Stomach (tissue), 9 donors: Measurements from ENCODE around the gene HIVEP1. TPM values are rescaled to one million over a fixed set of nuclear protein-coding genes. Genes with fewer than 3 reads are reported as not detected.

Source experiments
- DNase-seq, 2 donors: peaks; one replicate each; pipeline versions ENCODE4 v3.0.0 to v3.0.0-alpha.2; 2013 to 2019
- H3K27ac ChIP-seq, 5 donors: fragments of 200-600 bp in 4 of 5; sonication (generic) in 4 of 5; one replicate each; pipeline ENCODE4 v1.5.1; 2013 to 2019; ENCODE audit warnings: mild to moderate bottlenecking in 1 of 5, moderate library complexity in 1 of 5
- H3K27me3 ChIP-seq, 3 donors: fragments of 200-600 bp; sonication (generic); one replicate each; pipeline ENCODE4 v1.5.1; 2017 to 2019; ENCODE audit warnings: mixed run types in 1 of 3
- H3K36me3 ChIP-seq, 4 donors: fragments of 200-600 bp; sonication (generic); 1 replicate in 3 of 4; 2 replicates in 1 of 4; pipeline ENCODE4 v1.5.1; 2016 to 2019
- H3K4me1 ChIP-seq, 4 donors: fragments of 200-600 bp; sonication (generic); one replicate each; pipeline ENCODE4 v1.5.1; 2016 to 2019
- H3K4me3 ChIP-seq, 4 donors: fragments of 200-600 bp; sonication (generic) in 3 of 4; one replicate each; pipeline ENCODE4 v1.5.1; 2016 to 2019; ENCODE audit warnings: mild to moderate bottlenecking in 1 of 4
- H3K9me3 ChIP-seq, 4 donors: fragments of 200-600 bp; sonication (generic); one replicate each; pipeline ENCODE4 v1.5.1; 2016 to 2019
- CTCF ChIP-seq, 7 experiments: fragments of 450-650 bp in 4 of 7; fragments of 200-600 bp in 3 of 7; sonication (generic) in 3 of 7; IDR thresholded peaks; one replicate each; pipeline ENCODE4 v1.5.1; 2016 to 2019; ENCODE audit warnings: antibody characterized with exemption in 7 of 7, control low read depth in 2 of 7, mild to moderate bottlenecking in 1 of 7
- EP300 ChIP-seq: sonication (generic); formaldehyde crosslinking; IDR thresholded peaks from one replicate; pipeline ENCODE4 v1.6.1; 2017; ENCODE audit warnings: antibody characterized with exemption
- POLR2A ChIP-seq, 4 donors: fragments of 450-650 bp; IDR thresholded peaks; one replicate each; pipeline ENCODE4 v1.6.1; 2016; ENCODE audit warnings: antibody characterized with exemption in 4 of 4, control low read depth in 2 of 4, mild to moderate bottlenecking in 1 of 4, moderate library complexity in 1 of 4
- POLR2AphosphoS5 ChIP-seq, 3 donors: sonication (generic); formaldehyde crosslinking; IDR thresholded peaks; one replicate each; pipeline ENCODE4 v1.6.1; 2016; ENCODE audit warnings: antibody characterized with exemption in 3 of 3
- WGBS, 5 donors: extraction: QIAGEN DNeasy Blood & Tissue Kit in 3 of 5; methylation state at CpG; one replicate each; pipeline versions ENCODE4 v1.1.5 to v1.1.7; 2013 to 2018; 5-methylcytosine and 5-hydroxymethylcytosine counted together
- intact Hi-C: fragments of 100-400 bp; cut with DNase I; formaldehyde crosslinking; loops from one replicate; pipeline ENCODE4 v1.15.1; 2023; ENCODE audit warnings: low total_unique reads
- polyA plus RNA-seq, 3 donors: library from polyadenylated mRNA; stranded (reverse); fragments of 200-250 nt; gene quantifications; one replicate each; pipeline ENCODE4 v1.2.3, GENCODE V29; 2013
- total RNA-seq, 5 donors: library from RNA; depleted of rRNA; stranded (reverse); fragments of >200 nt; gene quantifications; one replicate each; pipeline versions ENCODE4 v1.1.0 to v1.2.3, GENCODE V29; 2014 to 2016
- donor health status: healthy with polysubstance abuse.
- donor health status: Bipolar disorder and iron deficiency.
- donor health status: healthy.

HIVEP1 gene
- total and polyA plus RNA-seq, 8 donors: 2.0 to 19.6 (median 14.1) TPM

- Histone ChIP-seq H3K9me3 (no peaks in the 10 kb centered on the region), H3K4me1 (peaks cover 16 to 34% (median 24%) of the 10 kb centered on the region in 4 donors), H3K4me3 (peak overlapping the region in 2 of 4 donors; percentile 79 to 89), H3K27ac (peak overlapping the region in 4 of 5 donors; percentile 97 to 100 (median 98)), H3K36me3 (peaks cover 7 to 33% (median 25%) of the 10 kb centered on the region in 4 donors), H3K27me3 (no peaks in the 10 kb centered on the region)
- intact Hi-C loops: no loop called here
- TF ChIP-seq POLR2A (IDR thresholded peaks at IDR 0.05) (no peak), POLR2AphosphoS5 (IDR thresholded peaks at IDR 0.05) (peak in 1 of 3 donors; percentile 10), EP300 (no peak)
- 47 to 68% (median 63%) methylated on average over 8 of the region's 8 CpGs for WGBS, 5 donors
- DNase-seq: no peak
These were observed 2.1 kb downstream of the HIVEP1 start for GRCh38 chr6:12014027-12014872.

DNA sequence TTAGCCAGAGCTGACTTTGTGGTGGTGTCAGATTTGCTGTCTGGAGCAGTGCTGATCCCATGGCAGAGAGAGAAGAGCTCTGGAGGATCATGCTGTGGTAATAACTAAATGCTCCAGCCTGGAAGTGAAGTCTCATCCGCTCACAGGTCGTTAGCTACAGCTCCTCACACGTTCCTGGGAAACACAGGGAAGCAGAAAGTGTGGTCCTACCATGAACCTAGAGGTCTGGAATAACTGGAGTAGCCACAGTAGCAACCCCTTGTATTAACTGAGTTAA lies 2.7 kb downstream of the HIVEP1 start:
- Histone ChIP-seq H3K27ac (no peak overlapping the region), H3K36me3 (peaks cover 7 to 38% (median 30%) of the 10 kb centered on the region in 4 donors), H3K27me3 (no peaks in the 10 kb centered on the region), H3K4me1 (peaks cover 12 to 28% (median 21%) of the 10 kb centered on the region in 4 donors), H3K9me3 (no peaks in the 10 kb centered on the region), H3K4me3 (no peak overlapping the region)
- TF ChIP-seq CTCF (IDR thresholded peaks at IDR 0.05): no peak
- TF ChIP-seq EP300: no peak
- TF ChIP-seq POLR2AphosphoS5 (IDR thresholded peaks at IDR 0.05): no peak
- TF ChIP-seq POLR2A (IDR thresholded peaks at IDR 0.05): no peak
- no peak for DNase-seq
- WGBS, 5 donors: 91 to 100% (median 98%) methylated on average over 3 of the region's 3 CpGs
- intact Hi-C loops: no loop called here

GRCh38 chr6:12017263-12017662 lies 5.2 kb downstream of the HIVEP1 start:
- intact Hi-C loops: no loop called here
- Histone ChIP-seq H3K4me3 (no peak overlapping the region), H3K27ac (no peak overlapping the region), H3K36me3 (peaks cover 11 to 45% (median 36%) of the 10 kb centered on the region in 4 donors), H3K9me3 (no peaks in the 10 kb centered on the region), H3K4me1 (peaks cover 3 to 25% (median 12%) of the 10 kb centered on the region in 4 donors), H3K27me3 (no peaks in the 10 kb centered on the region)
- 90 to 96% (median 95%) methylated on average over 10 of the region's 10 CpGs for WGBS, 5 donors
- DNase-seq: no peak
- no peak for TF ChIP-seq POLR2AphosphoS5 (IDR thresholded peaks at IDR 0.05)
- no peak for TF ChIP-seq POLR2A (IDR thresholded peaks at IDR 0.05)
- no peak for TF ChIP-seq EP300

DNA sequence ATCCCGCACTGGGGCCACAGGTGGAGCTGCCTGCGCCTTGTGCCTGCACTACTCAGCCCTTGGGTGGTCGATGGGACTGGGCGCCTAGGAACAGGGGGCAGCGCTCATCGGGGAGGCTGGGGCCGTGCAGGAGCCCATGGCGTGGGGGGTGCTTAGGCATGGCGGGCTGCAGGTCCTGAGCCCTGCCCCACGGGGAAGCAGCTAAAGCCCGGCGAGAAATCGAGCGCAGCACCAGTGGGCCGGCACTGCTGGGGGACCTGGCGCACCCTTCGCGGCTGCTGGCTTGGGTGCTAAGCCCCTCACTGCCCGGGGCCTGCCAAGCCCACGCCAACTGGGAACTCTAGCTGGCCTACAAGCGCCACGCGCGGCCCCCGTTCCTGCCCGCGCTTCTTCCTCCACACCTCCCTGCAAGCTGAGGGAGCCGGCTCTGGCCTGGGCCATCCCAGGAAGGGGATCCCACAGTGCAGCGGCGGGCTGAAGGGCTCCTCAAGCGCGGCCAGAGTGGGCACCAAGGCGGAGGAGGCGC lies 5.8 kb downstream of the HIVEP1 start:
- Histone ChIP-seq H3K36me3 (peaks cover 11 to 45% (median 36%) of the 10 kb centered on the region in 4 donors), H3K4me1 (peaks cover 3 to 25% (median 11%) of the 10 kb centered on the region in 4 donors), H3K27ac (no peak overlapping the region), H3K27me3 (no peaks in the 10 kb centered on the region), H3K9me3 (no peaks in the 10 kb centered on the region), H3K4me3 (no peak overlapping the region)
- intact Hi-C loops: no loop called here
- TF ChIP-seq EP300 (no peak), POLR2AphosphoS5 (IDR thresholded peaks at IDR 0.05) (no peak), CTCF (IDR thresholded peaks at IDR 0.05) (no peak), POLR2A (IDR thresholded peaks at IDR 0.05) (no peak)
- 95 to 98% (median 97%) methylated on average over 27 to 34 of the region's 34 CpGs for WGBS, 5 donors
- no peak for DNase-seq

GRCh38 chr6:12020187-12020791 lies 8.2 kb downstream of the HIVEP1 start:
- DNase-seq: no peak
- Histone ChIP-seq H3K4me1 (peaks cover 11 to 26% (median 16%) of the 10 kb centered on the region in 4 donors), H3K36me3 (peaks cover 11 to 45% (median 36%) of the 10 kb centered on the region in 4 donors), H3K27me3 (no peaks in the 10 kb centered on the region), H3K4me3 (no peak overlapping the region), H3K27ac (no peak overlapping the region), H3K9me3 (no peaks in the 10 kb centered on the region)
- intact Hi-C loops: no loop called here
- 90 to 96% (median 92%) methylated on average over 12 of the region's 12 CpGs for WGBS, 5 donors
- TF ChIP-seq POLR2A (IDR thresholded peaks at IDR 0.05) (no peak), CTCF (IDR thresholded peaks at IDR 0.05) (no peak), POLR2AphosphoS5 (IDR thresholded peaks at IDR 0.05) (no peak), EP300 (no peak)
